Cardiac muscle cell (in vitro differentiated cells and primary cell): ENCODE data around the gene UBLCP1. TPM values are rescaled to one million over a fixed set of nuclear protein-coding genes. Genes with fewer than 3 reads are reported as not detected.
"Not testable (repeated sequence)": the region's sequence is repeated elsewhere in the genome, so short reads cannot be mapped to it uniquely, and the experiment has no call there.

Experiments
- DNase-seq, 2 donors: peaks; one replicate each; pipeline versions ENCODE4 v3.0.0 to v3.0.0-alpha.2; 2010 to 2017; ENCODE audit warnings: low read depth in 1 of 2, low spot score in 1 of 2
- H3K27ac ChIP-seq: fragments of 200-600 bp; sonication (generic); 2 replicates; pipeline ENCODE4 v1.5.1; 2016
- H3K27me3 ChIP-seq: fragments of 200-600 bp; sonication (generic); 2 replicates; pipeline ENCODE4 v1.6.0; 2016; ENCODE audit warnings: control low read depth
- H3K36me3 ChIP-seq: fragments of 200-600 bp; sonication (generic); 2 replicates; pipeline ENCODE4 v1.5.1; 2016; ENCODE audit warnings: control low read depth
- H3K4me1 ChIP-seq: fragments of 200-600 bp; sonication (generic); 2 replicates; pipeline ENCODE4 v1.8.1; 2017; ENCODE audit warnings: low read depth, mild to moderate bottlenecking, mixed run types
- H3K4me3 ChIP-seq: fragments of 200-600 bp; sonication (generic); 2 replicates; pipeline ENCODE4 v1.5.1; 2016; ENCODE audit warnings: mild to moderate bottlenecking
- H3K9me3 ChIP-seq: fragments of 200-600 bp; sonication (generic); 2 replicates; pipeline ENCODE4 v1.5.1; 2017; ENCODE audit warnings: low read depth, mild to moderate bottlenecking, control low read depth
- CTCF ChIP-seq: IDR thresholded peaks from 2 replicates; pipeline ENCODE4 v1.5.1; 2012; ENCODE audit warnings: low read depth, mild to moderate bottlenecking, low read length
- polyA plus RNA-seq: library from polyadenylated mRNA; unstranded; fragments of >200 nt; fragmentation: Nextera tagmentation; extraction: Ambion mirVana; gene quantifications from 2 replicates; pipeline ENCODE4 v1.2.1, GENCODE V29; 2016
- total RNA-seq: library from RNA; depleted of rRNA; stranded (reverse); fragments of >200 nt; gene quantifications from 2 replicates; pipeline ENCODE4 v1.2.3, GENCODE V29; 2016

Gene UBLCP1
- total and polyA plus RNA-seq, 2 experiments from 2014 or later = 12.2 to 30.5 TPM

GRCh38 chr5:159257629-159258283 is 5.3 kb upstream of the UBLCP1 start:
- DNase-seq = no peak
- H3K36me3 ChIP-seq = no peaks in the 10 kb centered on the region
- no peaks in the 10 kb centered on the region for H3K9me3 ChIP-seq
- H3K4me3 ChIP-seq = no peak overlapping the region
- H3K27ac ChIP-seq = no peak overlapping the region
- TF ChIP-seq CTCF = no peak
- H3K4me1 ChIP-seq = no peaks in the 10 kb centered on the region
- H3K27me3 ChIP-seq = peaks cover 48% of the 10 kb centered on the region

- no peak for TF ChIP-seq CTCF
- H3K4me3 ChIP-seq = no peak overlapping the region
- no peaks in the 10 kb centered on the region for H3K36me3 ChIP-seq
- no peaks in the 10 kb centered on the region for H3K9me3 ChIP-seq
- H3K27ac ChIP-seq = no peak overlapping the region
- H3K27me3 ChIP-seq = peaks cover 48% of the 10 kb centered on the region
- no peak for DNase-seq
- H3K4me1 ChIP-seq = no peaks in the 10 kb centered on the region
Observed at GRCh38 chr5:159258361-159258760, 4.7 kb upstream of the UBLCP1 start.

- DNase-seq, H3K36me3 ChIP-seq, H3K27ac ChIP-seq, H3K9me3 ChIP-seq, H3K4me3 ChIP-seq, H3K4me1 ChIP-seq: not testable (repeated sequence)
- H3K27me3 ChIP-seq = peaks cover 37% of the 10 kb centered on the region
Observed at GRCh38 chr5:159260212-159260611, 2.9 kb upstream of the UBLCP1 start.

DNA sequence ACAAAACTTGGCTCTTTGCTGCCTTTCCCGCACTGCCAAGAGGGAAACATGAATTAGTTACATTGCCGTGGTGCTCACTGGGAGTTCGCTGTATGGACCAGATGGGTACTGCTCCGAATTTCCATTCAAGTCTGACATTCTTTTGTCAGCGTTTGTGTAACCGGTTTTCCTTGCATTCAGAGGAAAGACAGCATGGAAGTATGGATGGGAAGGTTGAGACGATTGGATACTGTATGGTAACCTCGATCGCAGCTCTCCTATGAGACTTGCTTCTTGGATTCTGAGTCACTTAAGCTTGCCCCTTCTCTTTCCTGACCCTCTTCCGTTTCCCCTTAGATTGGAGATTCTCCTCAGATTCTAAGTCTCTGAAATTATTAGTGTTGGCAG is 625 bp upstream of the UBLCP1 start:
- Histone ChIP-seq H3K4me1 (peaks cover 7% of the 10 kb centered on the region), H3K36me3 (no peaks in the 10 kb centered on the region), H3K9me3 (no peaks in the 10 kb centered on the region), H3K27ac (peak overlapping the region; percentile 87), H3K27me3 (peaks cover 14% of the 10 kb centered on the region), H3K4me3 (peak overlapping the region; percentile 79)
- peak in 1 of 2 donors; percentile 42 for DNase-seq
- no peak for TF ChIP-seq CTCF

DNA sequence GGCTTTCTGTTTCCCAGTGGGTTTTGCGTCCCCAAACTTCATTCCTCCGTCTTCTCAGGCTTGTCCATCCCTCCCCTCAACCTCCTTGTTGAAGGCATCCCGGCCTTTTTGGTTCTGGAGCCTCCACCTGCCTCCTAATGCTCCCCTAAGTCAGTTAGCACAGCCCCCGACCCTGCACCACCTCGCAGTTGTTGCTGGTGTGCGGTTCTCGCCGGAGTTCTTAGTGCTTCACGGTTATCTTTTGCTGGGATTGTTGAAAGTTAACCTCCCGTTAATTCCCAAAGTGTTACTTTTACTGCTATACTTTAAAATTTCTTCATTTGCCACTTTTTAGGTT is 447 bp downstream of the UBLCP1 start:
- no peak for DNase-seq
- H3K27ac ChIP-seq = no peak overlapping the region

GRCh38 chr5:159266764-159267163 is 3.7 kb downstream of the UBLCP1 start:
- not testable (repeated sequence) for H3K27me3 ChIP-seq, DNase-seq, H3K4me1 ChIP-seq, H3K27ac ChIP-seq, H3K4me3 ChIP-seq, H3K9me3 ChIP-seq
- H3K36me3 ChIP-seq = peaks cover 25% of the 10 kb centered on the region

More for the DNA sequence above, 447 bp downstream of the UBLCP1 start:
- H3K9me3 ChIP-seq = no peaks in the 10 kb centered on the region
- peaks cover 7% of the 10 kb centered on the region for H3K4me1 ChIP-seq
- no peaks in the 10 kb centered on the region for H3K36me3 ChIP-seq
- H3K27me3 ChIP-seq = peaks cover 5% of the 10 kb centered on the region
- H3K4me3 ChIP-seq = peak overlapping the region; percentile 79
- TF ChIP-seq CTCF = no peak

DNA sequence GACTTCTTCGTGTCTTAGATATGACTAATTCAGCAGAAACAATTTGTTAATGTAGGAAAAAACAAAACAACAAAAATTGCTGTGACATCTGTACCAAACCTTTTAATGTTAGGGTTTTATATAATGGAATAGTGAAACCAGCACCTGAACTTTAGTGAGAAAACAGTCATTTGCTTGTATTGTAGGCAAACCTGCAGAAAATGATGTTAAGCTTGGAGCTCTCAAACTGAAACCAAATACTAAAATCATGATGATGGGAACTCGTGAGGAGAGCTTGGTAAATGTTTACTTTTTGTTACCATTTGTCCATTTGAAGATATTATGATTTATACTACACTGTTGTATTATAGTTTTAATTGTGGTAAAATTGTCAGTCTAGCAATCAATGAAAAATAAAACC is 6.6 kb downstream of the UBLCP1 start:
- Histone ChIP-seq H3K27me3 (no peaks in the 10 kb centered on the region), H3K4me3 (no peak overlapping the region), H3K9me3 (no peaks in the 10 kb centered on the region), H3K27ac (no peak overlapping the region), H3K4me1 (no peaks in the 10 kb centered on the region), H3K36me3 (peaks cover 42% of the 10 kb centered on the region)
- TF ChIP-seq CTCF = no peak
- no peak for DNase-seq
